ENCODE results near the gene LDAF1. TPM values are rescaled to one million over a fixed set of nuclear protein-coding genes. Genes with fewer than 3 reads are reported as not detected.

Gene LDAF1
- total RNA-seq, 2 experiments from 2014 or later: 11.0 to 11.2 TPM

DNA sequence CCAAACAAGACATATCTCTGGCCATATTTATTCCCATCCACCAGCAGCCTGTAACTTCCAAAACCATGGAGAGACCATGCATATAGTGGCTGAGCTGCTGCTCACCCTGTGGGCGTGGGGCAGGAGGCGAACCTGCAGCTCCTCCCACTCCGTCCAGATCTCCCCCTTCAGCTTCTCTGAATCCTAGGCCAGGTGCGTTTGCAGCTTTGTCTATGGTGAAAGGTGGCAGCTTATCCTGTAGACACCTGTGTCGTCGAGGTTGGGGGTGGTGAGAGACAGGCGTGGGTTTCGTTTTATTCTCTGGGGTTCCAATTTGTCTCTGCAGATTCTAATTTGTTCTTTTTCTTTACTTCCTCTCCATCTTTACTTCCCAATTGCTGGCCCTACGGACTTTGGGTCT is 65.3 kb downstream of the LDAF1 start:
- no peaks in the 10 kb centered on the region for H3K4me1 Mint-ChIP-seq (ENCODE audit: low read depth)
- no peaks in the 10 kb centered on the region for H3K36me3 Mint-ChIP-seq (ENCODE audit: low read depth)
- no peak for TF ChIP-seq CTCF (IDR thresholded peaks at IDR 0.05)
- peaks cover 0 to 11% of the 10 kb centered on the region in 2 experiments for H3K27me3 ChIP-seq (ENCODE audit: control insufficient read depth in 1 of 2, insufficient read depth in 2 of 2, low read length in 2 of 2)
- H3K4me3 Mint-ChIP-seq: no peak overlapping the region
- H3K9me3 ChIP-seq (ENCODE audit: control insufficient read depth in 1 of 2, insufficient read depth in 1 of 2, low read length in 2 of 2): no peaks in the 10 kb centered on the region
- no peak overlapping the region for H3K27ac Mint-ChIP-seq
- POLR2A ChIA-PET: no interaction called here
- intact Hi-C loops (cut with DNase I, micrococcal nuclease): no loop called here
- ATAC-seq (ENCODE audit: poor library complexity) (no peak), DNase-seq (no peak)
- no peaks in the 10 kb centered on the region for H3K36me3 ChIP-seq (ENCODE audit: insufficient read depth, low read length)
- no peaks in the 10 kb centered on the region for H3K4me1 ChIP-seq (ENCODE audit: insufficient read depth, low read length)
- no peak overlapping the region for H3K27ac ChIP-seq (ENCODE audit: low read depth in 1 of 2, low read length in 2 of 2)
- H3K27me3 Mint-ChIP-seq: peaks cover 62% of the 10 kb centered on the region
- no peak overlapping the region for H3K4me3 ChIP-seq (ENCODE audit: low read length)
- CTCF ChIA-PET: no interaction called here
- no peaks in the 10 kb centered on the region for H3K9me3 Mint-ChIP-seq

- ChIA-PET CTCF (no interaction called here), POLR2A (no interaction called here)
- Mint-ChIP-seq H3K9me3 (no peaks in the 10 kb centered on the region), H3K4me1 (ENCODE audit: low read depth) (no peaks in the 10 kb centered on the region), H3K27me3 (peaks cover 70% of the 10 kb centered on the region), H3K27ac (no peak overlapping the region), H3K36me3 (ENCODE audit: low read depth) (no peaks in the 10 kb centered on the region), H3K4me3 (no peak overlapping the region)
- DNase-seq (no peak), ATAC-seq (ENCODE audit: poor library complexity) (no peak)
- Histone ChIP-seq H3K4me3 (ENCODE audit: low read length) (no peak overlapping the region), H3K27ac (ENCODE audit: low read depth in 1 of 2, low read length in 2 of 2) (no peak overlapping the region), H3K4me1 (ENCODE audit: insufficient read depth, low read length) (no peaks in the 10 kb centered on the region), H3K27me3 (ENCODE audit: control insufficient read depth in 1 of 2, insufficient read depth in 2 of 2, low read length in 2 of 2) (peaks cover 0 to 15% of the 10 kb centered on the region in 2 experiments), H3K9me3 (ENCODE audit: control insufficient read depth in 1 of 2, insufficient read depth in 1 of 2, low read length in 2 of 2) (no peaks in the 10 kb centered on the region), H3K36me3 (ENCODE audit: insufficient read depth, low read length) (no peaks in the 10 kb centered on the region)
- TF ChIP-seq CTCF (IDR thresholded peaks at IDR 0.05): no peak
- intact Hi-C loops (cut with DNase I, micrococcal nuclease): no loop called here
Measured at GRCh38 chr16:21224800-21225199, 66.3 kb downstream of the LDAF1 start.

DNA sequence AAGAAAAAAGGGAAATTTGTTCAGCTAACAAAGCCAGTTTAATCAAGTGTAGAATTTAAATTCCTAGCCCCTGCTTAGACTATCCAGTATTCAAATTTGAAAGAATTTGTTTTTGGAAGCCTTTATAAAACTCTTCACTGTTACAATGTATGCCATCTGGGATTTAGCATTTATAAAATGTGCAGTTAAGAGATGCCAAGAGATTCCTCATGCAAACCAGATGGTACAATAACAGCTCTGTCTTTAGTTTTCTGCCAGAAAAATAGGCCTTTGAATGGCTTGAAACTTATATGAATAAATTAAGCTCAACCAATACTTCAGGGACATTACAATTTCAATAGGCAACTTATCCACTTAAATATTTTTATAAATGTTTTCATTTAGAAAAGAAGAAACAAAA is 68.3 kb downstream of the LDAF1 start:
- no peak overlapping the region for H3K4me3 Mint-ChIP-seq
- Histone ChIP-seq H3K36me3 (ENCODE audit: insufficient read depth, low read length) (no peaks in the 10 kb centered on the region), H3K4me3 (ENCODE audit: low read length) (no peak overlapping the region), H3K4me1 (ENCODE audit: insufficient read depth, low read length) (no peaks in the 10 kb centered on the region), H3K9me3 (ENCODE audit: control insufficient read depth in 1 of 2, insufficient read depth in 1 of 2, low read length in 2 of 2) (no peaks in the 10 kb centered on the region), H3K27me3 (ENCODE audit: control insufficient read depth in 1 of 2, insufficient read depth in 2 of 2, low read length in 2 of 2) (peaks cover 0 to 15% of the 10 kb centered on the region in 2 experiments), H3K27ac (ENCODE audit: low read depth in 1 of 2, low read length in 2 of 2) (no peak overlapping the region)
- ChIA-PET POLR2A (interaction anchor here (0.7 kb wide), 1 partner anchor 19 kb away, joined by 4 read pairs; no protein-coding TSS in a partner anchor), CTCF (interaction anchor here (0.6 kb wide), 1 partner anchor 1053 kb away, joined by 3 read pairs; no protein-coding TSS in a partner anchor)
- no peaks in the 10 kb centered on the region for H3K36me3 Mint-ChIP-seq (ENCODE audit: low read depth)
- ATAC-seq (ENCODE audit: poor library complexity) (no peak), DNase-seq (no peak)
- no peaks in the 10 kb centered on the region for H3K4me1 Mint-ChIP-seq (ENCODE audit: low read depth)
- peaks cover 65% of the 10 kb centered on the region for H3K27me3 Mint-ChIP-seq
- H3K9me3 Mint-ChIP-seq: no peaks in the 10 kb centered on the region
- no peak for TF ChIP-seq CTCF (IDR thresholded peaks at IDR 0.05)
- no peak overlapping the region for H3K27ac Mint-ChIP-seq
- intact Hi-C loops (cut with DNase I, micrococcal nuclease): no loop called here

All from CD4-positive, alpha-beta T cell (primary cell).